ENCODE data around the gene GPHA2. TPM values are rescaled to one million over a fixed set of nuclear protein-coding genes. Genes with fewer than 3 reads are reported as not detected.

GPHA2 gene
- polyA plus RNA-seq, 1 donor from 2014 or later = not detected

DNA sequence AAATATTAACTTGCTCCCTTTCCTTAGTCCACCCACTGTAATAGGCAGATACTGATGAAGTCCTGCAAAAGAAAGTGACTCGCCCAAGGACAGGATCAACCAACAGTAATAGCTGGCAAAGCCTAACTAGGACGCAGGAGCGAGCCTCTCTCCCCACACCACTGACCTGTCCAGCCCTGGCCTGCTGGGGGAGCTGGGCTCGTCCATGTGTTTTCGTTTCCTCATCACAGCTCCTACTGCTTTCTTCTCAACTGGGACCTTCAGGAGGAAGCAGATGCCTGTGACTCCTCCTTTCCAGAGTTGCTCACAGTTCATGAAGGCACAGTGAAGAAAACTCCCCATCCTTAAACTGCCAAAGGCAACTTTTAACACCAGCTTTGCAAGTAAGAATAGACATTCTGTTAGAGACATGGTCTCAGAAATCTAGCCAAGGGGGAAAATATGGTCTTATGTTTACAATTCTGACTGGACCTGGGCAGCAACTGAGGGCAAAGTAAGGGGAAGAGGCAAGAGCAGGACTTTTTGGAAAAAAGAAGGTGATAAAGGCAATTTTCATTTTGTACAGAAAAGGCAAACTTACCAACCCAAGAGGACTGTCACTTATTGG lies 11.6 kb upstream of the GPHA2 start:
- Histone ChIP-seq H2AFZ (ENCODE audit: low read depth, low read length) (no peak overlapping the region), H3F3A (ENCODE audit: insufficient read depth, low read length, poor library complexity, severe bottlenecking) (no peaks in the 10 kb centered on the region), H3K79me2 (replicated peaks; ENCODE audit: insufficient read depth, low read length) (no peaks in the 10 kb centered on the region), H3K4me2 (ENCODE audit: low read length) (no peak overlapping the region), H4K20me1 (ENCODE audit: insufficient read depth) (no peaks in the 10 kb centered on the region), H3K4me3 (ENCODE audit: low read length) (no peak overlapping the region), H3K36me3 (ENCODE audit: insufficient read depth, low read length) (no peaks in the 10 kb centered on the region), H3K27me3 (ENCODE audit: insufficient read depth, low read depth, low read length) (no peaks in the 10 kb centered on the region), H3K27ac (ENCODE audit: low read length) (no peak overlapping the region), H3K9me2 (ENCODE audit: insufficient read depth, low read length) (no peaks in the 10 kb centered on the region), H3K9me3 (ENCODE audit: low read length) (no peaks in the 10 kb centered on the region), H3K9ac (ENCODE audit: low read length) (no peak overlapping the region)
- no peak for TF ChIP-seq EP300 (conservative IDR thresholded peaks at IDR 0.05; ENCODE audit: poor library complexity, severe bottlenecking)
- TF ChIP-seq, protein P1, sequence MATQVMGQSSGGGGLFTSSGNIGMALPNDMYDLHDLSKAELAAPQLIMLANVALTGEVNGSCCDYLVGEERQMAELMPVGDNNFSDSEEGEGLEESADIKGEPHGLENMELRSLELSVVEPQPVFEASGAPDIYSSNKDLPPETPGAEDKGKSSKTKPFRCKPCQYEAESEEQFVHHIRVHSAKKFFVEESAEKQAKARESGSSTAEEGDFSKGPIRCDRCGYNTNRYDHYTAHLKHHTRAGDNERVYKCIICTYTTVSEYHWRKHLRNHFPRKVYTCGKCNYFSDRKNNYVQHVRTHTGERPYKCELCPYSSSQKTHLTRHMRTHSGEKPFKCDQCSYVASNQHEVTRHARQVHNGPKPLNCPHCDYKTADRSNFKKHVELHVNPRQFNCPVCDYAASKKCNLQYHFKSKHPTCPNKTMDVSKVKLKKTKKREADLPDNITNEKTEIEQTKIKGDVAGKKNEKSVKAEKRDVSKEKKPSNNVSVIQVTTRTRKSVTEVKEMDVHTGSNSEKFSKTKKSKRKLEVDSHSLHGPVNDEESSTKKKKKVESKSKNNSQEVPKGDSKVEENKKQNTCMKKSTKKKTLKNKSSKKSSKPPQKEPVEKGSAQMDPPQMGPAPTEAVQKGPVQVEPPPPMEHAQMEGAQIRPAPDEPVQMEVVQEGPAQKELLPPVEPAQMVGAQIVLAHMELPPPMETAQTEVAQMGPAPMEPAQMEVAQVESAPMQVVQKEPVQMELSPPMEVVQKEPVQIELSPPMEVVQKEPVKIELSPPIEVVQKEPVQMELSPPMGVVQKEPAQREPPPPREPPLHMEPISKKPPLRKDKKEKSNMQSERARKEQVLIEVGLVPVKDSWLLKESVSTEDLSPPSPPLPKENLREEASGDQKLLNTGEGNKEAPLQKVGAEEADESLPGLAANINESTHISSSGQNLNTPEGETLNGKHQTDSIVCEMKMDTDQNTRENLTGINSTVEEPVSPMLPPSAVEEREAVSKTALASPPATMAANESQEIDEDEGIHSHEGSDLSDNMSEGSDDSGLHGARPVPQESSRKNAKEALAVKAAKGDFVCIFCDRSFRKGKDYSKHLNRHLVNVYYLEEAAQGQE (IDR thresholded peaks at IDR 0.05; ENCODE audit: borderline replicate concordance) = no peak
- no peak for TF ChIP-seq RAD21 (conservative IDR thresholded peaks at IDR 0.05)
- TF ChIP-seq POLR2AphosphoS5 (IDR thresholded peaks at IDR 0.05) = no peak
- TF ChIP-seq MXI1 (conservative IDR thresholded peaks at IDR 0.05; ENCODE audit: poor library complexity, severe bottlenecking) = no peak
- TF ChIP-seq EZH2 (IDR thresholded peaks at IDR 0.05; ENCODE audit: borderline replicate concordance, insufficient read depth, low read length, poor library complexity, severe bottlenecking) = no peak
- TF ChIP-seq, protein P2, sequence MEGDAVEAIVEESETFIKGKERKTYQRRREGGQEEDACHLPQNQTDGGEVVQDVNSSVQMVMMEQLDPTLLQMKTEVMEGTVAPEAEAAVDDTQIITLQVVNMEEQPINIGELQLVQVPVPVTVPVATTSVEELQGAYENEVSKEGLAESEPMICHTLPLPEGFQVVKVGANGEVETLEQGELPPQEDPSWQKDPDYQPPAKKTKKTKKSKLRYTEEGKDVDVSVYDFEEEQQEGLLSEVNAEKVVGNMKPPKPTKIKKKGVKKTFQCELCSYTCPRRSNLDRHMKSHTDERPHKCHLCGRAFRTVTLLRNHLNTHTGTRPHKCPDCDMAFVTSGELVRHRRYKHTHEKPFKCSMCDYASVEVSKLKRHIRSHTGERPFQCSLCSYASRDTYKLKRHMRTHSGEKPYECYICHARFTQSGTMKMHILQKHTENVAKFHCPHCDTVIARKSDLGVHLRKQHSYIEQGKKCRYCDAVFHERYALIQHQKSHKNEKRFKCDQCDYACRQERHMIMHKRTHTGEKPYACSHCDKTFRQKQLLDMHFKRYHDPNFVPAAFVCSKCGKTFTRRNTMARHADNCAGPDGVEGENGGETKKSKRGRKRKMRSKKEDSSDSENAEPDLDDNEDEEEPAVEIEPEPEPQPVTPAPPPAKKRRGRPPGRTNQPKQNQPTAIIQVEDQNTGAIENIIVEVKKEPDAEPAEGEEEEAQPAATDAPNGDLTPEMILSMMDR (IDR thresholded peaks at IDR 0.05; ENCODE audit: poor library complexity, severe bottlenecking) = no peak
- TF ChIP-seq SMC3 (conservative IDR thresholded peaks at IDR 0.05; ENCODE audit: poor library complexity) = no peak
- no peak for TF ChIP-seq TAF1 (IDR thresholded peaks at IDR 0.05; ENCODE audit: low read depth)

DNA sequence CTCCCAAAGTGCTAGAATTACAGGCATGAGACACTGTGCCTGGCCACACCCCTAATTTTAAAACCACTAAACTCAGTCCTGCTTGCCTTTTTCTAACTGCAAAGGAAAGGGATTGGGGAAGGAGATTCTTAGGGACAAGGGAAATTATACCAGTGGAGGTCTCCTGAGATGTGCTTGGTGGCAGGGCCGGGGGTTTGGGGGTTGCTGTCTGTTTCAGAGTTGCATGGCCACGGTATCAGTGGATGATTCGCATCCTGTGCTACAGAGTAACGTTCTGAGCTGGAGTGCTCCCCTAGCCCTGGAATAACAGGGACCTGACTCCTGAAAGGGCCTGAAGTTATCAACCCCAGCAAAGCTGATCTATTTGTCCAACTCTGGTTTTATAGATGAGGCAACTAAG lies 846 bp upstream of the GPHA2 start:
- Histone ChIP-seq H4K20me1 (ENCODE audit: insufficient read depth) (no peaks in the 10 kb centered on the region), H3K27me3 (ENCODE audit: insufficient read depth, low read depth, low read length) (no peaks in the 10 kb centered on the region), H3K4me3 (ENCODE audit: low read length) (no peak overlapping the region), H3K9ac (ENCODE audit: low read length) (no peak overlapping the region), H2AFZ (ENCODE audit: low read depth, low read length) (no peak overlapping the region), H3K36me3 (ENCODE audit: insufficient read depth, low read length) (no peaks in the 10 kb centered on the region), H3F3A (ENCODE audit: insufficient read depth, low read length, poor library complexity, severe bottlenecking) (no peaks in the 10 kb centered on the region), H3K9me2 (ENCODE audit: insufficient read depth, low read length) (no peaks in the 10 kb centered on the region), H3K4me2 (ENCODE audit: low read length) (no peak overlapping the region), H3K79me2 (replicated peaks; ENCODE audit: insufficient read depth, low read length) (no peaks in the 10 kb centered on the region), H3K9me3 (ENCODE audit: low read length) (no peaks in the 10 kb centered on the region), H3K27ac (ENCODE audit: low read length) (no peak overlapping the region)
- TF ChIP-seq POLR2AphosphoS5 (IDR thresholded peaks at IDR 0.05) (no peak), EP300 (conservative IDR thresholded peaks at IDR 0.05; ENCODE audit: poor library complexity, severe bottlenecking) (no peak), TAF1 (IDR thresholded peaks at IDR 0.05; ENCODE audit: low read depth) (no peak)
- TF ChIP-seq, protein P2 (IDR thresholded peaks at IDR 0.05; ENCODE audit: poor library complexity, severe bottlenecking) = no peak
- TF ChIP-seq, protein P1 (IDR thresholded peaks at IDR 0.05; ENCODE audit: borderline replicate concordance) = no peak
